GM12878 (cell line): ENCODE measurements around the gene MUSTN1.
A peak's percentile ranks its signal among the peaks of the same experiment; 100 is the strongest.

Experiments used
- ATF2 ChIP-seq: IDR thresholded peaks from 2 replicates; pipeline ENCODE4 v1.6.1; 2012; ENCODE audit warnings: low read length, inconsistent platforms
- EZH2 ChIP-seq: IDR thresholded peaks from 2 replicates; pipeline ENCODE4 v1.6.1; 2012; ENCODE audit warnings: low read depth, mild to moderate bottlenecking, control low read depth, inconsistent platforms, low read length, borderline replicate concordance; ENCODE audit not compliant: control insufficient read depth
- POLR2A ChIP-seq: IDR thresholded peaks from 2 replicates; pipeline ENCODE4 v1.6.1; 2011; ENCODE audit warnings: low read depth, mild to moderate bottlenecking, low read length
- POLR2AphosphoS5 ChIP-seq: IDR thresholded peaks from 2 replicates; pipeline ENCODE4 v1.6.1; 2011; ENCODE audit warnings: mild to moderate bottlenecking, low read length, inconsistent platforms
- RFX5 ChIP-seq: IDR thresholded peaks from 2 replicates; pipeline ENCODE4 v1.6.1; 2011; ENCODE audit warnings: low read depth, low read length, improper control_type of control experiment
- TF ChIP-seq, protein P1 (sequence below), 3 experiments: IDR thresholded peaks in 2 of 3; conservative IDR thresholded peaks in 1 of 3; 2 replicates each; pipeline ENCODE4 v1.5.1; 2011; ENCODE audit warnings: low read depth in 3 of 3, low read length in 3 of 3, mild to moderate bottlenecking in 3 of 3, control low read depth in 2 of 3, moderate library complexity in 2 of 3, inconsistent platforms in 1 of 3, mixed read lengths in 1 of 3; ENCODE audit not compliant: control insufficient read depth in 2 of 3, insufficient read depth in 1 of 3; ENCODE audit errors: extremely low read depth in 1 of 3

GRCh38 chr3:52880474-52880873, 45.7 kb upstream of the MUSTN1 start:
- TF ChIP-seq RFX5 (no peak), ATF2 (peak; percentile 52; the same call in 1 of the 2 replicates), EZH2 (no peak), POLR2A (no peak), POLR2AphosphoS5 (no peak)
- TF ChIP-seq, protein P1, sequence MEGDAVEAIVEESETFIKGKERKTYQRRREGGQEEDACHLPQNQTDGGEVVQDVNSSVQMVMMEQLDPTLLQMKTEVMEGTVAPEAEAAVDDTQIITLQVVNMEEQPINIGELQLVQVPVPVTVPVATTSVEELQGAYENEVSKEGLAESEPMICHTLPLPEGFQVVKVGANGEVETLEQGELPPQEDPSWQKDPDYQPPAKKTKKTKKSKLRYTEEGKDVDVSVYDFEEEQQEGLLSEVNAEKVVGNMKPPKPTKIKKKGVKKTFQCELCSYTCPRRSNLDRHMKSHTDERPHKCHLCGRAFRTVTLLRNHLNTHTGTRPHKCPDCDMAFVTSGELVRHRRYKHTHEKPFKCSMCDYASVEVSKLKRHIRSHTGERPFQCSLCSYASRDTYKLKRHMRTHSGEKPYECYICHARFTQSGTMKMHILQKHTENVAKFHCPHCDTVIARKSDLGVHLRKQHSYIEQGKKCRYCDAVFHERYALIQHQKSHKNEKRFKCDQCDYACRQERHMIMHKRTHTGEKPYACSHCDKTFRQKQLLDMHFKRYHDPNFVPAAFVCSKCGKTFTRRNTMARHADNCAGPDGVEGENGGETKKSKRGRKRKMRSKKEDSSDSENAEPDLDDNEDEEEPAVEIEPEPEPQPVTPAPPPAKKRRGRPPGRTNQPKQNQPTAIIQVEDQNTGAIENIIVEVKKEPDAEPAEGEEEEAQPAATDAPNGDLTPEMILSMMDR (IDR thresholded peaks at IDR 0.05 in 2 of 3, conservative IDR thresholded peaks at IDR 0.05 in 1 of 3; ENCODE audit: control insufficient read depth in 2 of 3, extremely low read depth in 1 of 3, insufficient read depth in 1 of 3, low read depth in 3 of 3, low read length in 3 of 3): no peak
